Measurements from ENCODE around the gene HYAL3. TPM values are rescaled to one million over a fixed set of nuclear protein-coding genes. Genes with fewer than 3 reads are reported as not detected.
A peak's percentile ranks its signal among the peaks of the same experiment; 100 is the strongest.

The HYAL3 gene
- total and polyA plus RNA-seq, 2 of the 13 experiments (the other 11 are each of a cell fraction or from before 2014, with no cell fraction given), result 5.5 to 10.4 TPM

DNA sequence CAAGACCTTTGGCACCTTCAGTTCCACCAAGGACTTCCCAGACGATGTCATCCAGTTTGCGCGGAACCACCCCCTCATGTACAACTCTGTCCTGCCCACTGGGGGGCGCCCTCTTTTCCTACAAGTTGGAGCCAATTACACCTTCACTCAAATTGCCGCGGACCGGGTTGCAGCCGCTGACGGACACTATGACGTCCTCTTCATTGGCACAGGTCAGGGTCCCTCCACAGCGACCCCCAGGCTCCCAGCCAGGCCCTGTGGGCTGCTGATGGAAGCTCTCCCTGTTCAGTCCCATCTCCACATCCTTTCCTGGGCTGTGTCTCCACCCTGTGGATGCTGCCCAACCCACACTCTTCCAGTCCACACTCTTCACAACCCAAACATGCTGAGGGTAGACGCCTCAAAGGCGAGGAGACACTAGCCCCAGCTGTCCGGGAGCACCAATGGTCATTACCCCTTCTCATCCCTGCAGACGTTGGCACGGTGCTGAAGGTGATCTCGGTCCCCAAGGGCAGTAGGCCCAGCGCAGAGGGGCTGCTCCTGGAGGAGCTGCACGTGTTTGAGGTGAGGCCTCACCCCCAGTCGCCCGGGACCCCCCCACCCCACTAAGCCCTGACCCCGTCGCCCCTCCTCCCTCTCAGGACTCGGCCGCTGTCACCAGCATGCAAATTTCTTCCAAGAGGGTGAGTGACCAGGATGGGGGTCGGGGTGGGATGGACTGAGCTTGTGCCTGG lies 24.7 kb downstream of the HYAL3 start (continued):
- TF ChIP-seq, protein P1, sequence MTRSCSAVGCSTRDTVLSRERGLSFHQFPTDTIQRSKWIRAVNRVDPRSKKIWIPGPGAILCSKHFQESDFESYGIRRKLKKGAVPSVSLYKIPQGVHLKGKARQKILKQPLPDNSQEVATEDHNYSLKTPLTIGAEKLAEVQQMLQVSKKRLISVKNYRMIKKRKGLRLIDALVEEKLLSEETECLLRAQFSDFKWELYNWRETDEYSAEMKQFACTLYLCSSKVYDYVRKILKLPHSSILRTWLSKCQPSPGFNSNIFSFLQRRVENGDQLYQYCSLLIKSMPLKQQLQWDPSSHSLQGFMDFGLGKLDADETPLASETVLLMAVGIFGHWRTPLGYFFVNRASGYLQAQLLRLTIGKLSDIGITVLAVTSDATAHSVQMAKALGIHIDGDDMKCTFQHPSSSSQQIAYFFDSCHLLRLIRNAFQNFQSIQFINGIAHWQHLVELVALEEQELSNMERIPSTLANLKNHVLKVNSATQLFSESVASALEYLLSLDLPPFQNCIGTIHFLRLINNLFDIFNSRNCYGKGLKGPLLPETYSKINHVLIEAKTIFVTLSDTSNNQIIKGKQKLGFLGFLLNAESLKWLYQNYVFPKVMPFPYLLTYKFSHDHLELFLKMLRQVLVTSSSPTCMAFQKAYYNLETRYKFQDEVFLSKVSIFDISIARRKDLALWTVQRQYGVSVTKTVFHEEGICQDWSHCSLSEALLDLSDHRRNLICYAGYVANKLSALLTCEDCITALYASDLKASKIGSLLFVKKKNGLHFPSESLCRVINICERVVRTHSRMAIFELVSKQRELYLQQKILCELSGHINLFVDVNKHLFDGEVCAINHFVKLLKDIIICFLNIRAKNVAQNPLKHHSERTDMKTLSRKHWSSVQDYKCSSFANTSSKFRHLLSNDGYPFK (CRISPR knock-in tag; IDR thresholded peaks at IDR 0.05; ENCODE audit: borderline replicate concordance), result 0 out of 2 replicates have a peak, but pooled peaks have one; percentile 43
- TF ChIP-seq ATRX (CRISPR knock-in tag; IDR thresholded peaks at IDR 0.05; ENCODE audit: borderline replicate concordance) (no peak), FOXM1 (CRISPR knock-in tag; IDR thresholded peaks at IDR 0.05) (no peak), RFX1 (IDR thresholded peaks at IDR 0.05) (no peak), SRSF1 (optimal IDR thresholded peaks at IDR 0.05; ENCODE audit: low read depth, low read length) (no peak), MLLT10 (CRISPR knock-in tag; IDR thresholded peaks at IDR 0.05) (no peak), TBL1XR1 (IDR thresholded peaks at IDR 0.05; ENCODE audit: borderline replicate concordance, low read length, partially characterized antibody) (no peak), ZMAT3 (CRISPR knock-in tag; conservative IDR thresholded peaks at IDR 0.05) (no peak), KLF13 (CRISPR knock-in tag; IDR thresholded peaks at IDR 0.05) (no peak), ADNP (CRISPR knock-in tag; IDR thresholded peaks at IDR 0.05) (no peak), SIN3A (IDR thresholded peaks at IDR 0.05; ENCODE audit: borderline replicate concordance, low read depth, low read length) (no peak), HCFC1 (IDR thresholded peaks at IDR 0.05; ENCODE audit: low read depth, low read length) (no peak), ZNF883 (CRISPR knock-in tag; IDR thresholded peaks at IDR 0.05; ENCODE audit: not compliant biosample characterization) (no peak), ZNF574 (CRISPR knock-in tag; IDR thresholded peaks at IDR 0.05) (0 out of 2 replicates have a peak, but pooled peaks have one; percentile 31), SOX13 (IDR thresholded peaks at IDR 0.05) (no peak), SOX13 (CRISPR knock-in tag; conservative IDR thresholded peaks at IDR 0.05 in 1 of 2, IDR thresholded peaks at IDR 0.05 in 1 of 2) (no peak), FOXK1 (CRISPR knock-in tag; IDR thresholded peaks at IDR 0.05; ENCODE audit: borderline replicate concordance, low read depth) (no peak), RFXAP (CRISPR knock-in tag; IDR thresholded peaks at IDR 0.05; ENCODE audit: borderline replicate concordance) (no peak)
- TF ChIP-seq, protein P2, sequence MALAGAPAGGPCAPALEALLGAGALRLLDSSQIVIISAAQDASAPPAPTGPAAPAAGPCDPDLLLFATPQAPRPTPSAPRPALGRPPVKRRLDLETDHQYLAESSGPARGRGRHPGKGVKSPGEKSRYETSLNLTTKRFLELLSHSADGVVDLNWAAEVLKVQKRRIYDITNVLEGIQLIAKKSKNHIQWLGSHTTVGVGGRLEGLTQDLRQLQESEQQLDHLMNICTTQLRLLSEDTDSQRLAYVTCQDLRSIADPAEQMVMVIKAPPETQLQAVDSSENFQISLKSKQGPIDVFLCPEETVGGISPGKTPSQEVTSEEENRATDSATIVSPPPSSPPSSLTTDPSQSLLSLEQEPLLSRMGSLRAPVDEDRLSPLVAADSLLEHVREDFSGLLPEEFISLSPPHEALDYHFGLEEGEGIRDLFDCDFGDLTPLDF (CRISPR knock-in tag; IDR thresholded peaks at IDR 0.05), result no peak
- TF ChIP-seq, protein P3, sequence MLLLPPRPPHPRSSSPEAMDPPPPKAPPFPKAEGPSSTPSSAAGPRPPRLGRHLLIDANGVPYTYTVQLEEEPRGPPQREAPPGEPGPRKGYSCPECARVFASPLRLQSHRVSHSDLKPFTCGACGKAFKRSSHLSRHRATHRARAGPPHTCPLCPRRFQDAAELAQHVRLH (CRISPR knock-in tag; IDR thresholded peaks at IDR 0.05; ENCODE audit: borderline replicate concordance, low read depth), result no peak
- TF ChIP-seq, protein P4, sequence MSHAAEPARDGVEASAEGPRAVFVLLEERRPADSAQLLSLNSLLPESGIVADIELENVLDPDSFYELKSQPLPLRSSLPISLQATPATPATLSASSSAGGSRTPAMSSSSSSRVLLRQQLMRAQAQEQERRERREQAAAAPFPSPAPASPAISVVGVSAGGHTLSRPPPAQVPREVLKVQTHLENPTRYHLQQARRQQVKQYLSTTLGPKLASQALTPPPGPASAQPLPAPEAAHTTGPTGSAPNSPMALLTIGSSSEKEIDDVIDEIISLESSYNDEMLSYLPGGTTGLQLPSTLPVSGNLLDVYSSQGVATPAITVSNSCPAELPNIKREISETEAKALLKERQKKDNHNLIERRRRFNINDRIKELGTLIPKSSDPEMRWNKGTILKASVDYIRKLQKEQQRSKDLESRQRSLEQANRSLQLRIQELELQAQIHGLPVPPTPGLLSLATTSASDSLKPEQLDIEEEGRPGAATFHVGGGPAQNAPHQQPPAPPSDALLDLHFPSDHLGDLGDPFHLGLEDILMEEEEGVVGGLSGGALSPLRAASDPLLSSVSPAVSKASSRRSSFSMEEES (CRISPR knock-in tag; IDR thresholded peaks at IDR 0.05), result no peak
